Esophagus squamous epithelium (tissue), 5 donors: ENCODE measurements around the gene HIPK2. TPM values are rescaled to one million over a fixed set of nuclear protein-coding genes. Genes with fewer than 3 reads are reported as not detected.

ENCODE experiments used
- DNase-seq: peaks from one replicate; lab custom pipeline; 2025; lab: John Stamatoyannopoulos, UW
- H3K27ac ChIP-seq, 4 donors: fragments of 200-600 bp; sonication (generic); one replicate each; pipeline ENCODE4 v1.5.1; 2016 to 2019; ENCODE audit warnings: mild to moderate bottlenecking in 1 of 4
- H3K27me3 ChIP-seq, 4 donors: fragments of 200-600 bp; sonication (generic); 1 replicate in 3 of 4; 2 replicates in 1 of 4; pipeline versions ENCODE4 v1.5.1 to v1.6.0; 2017 to 2021; ENCODE audit warnings: antibody characterized with exemption in 1 of 4
- H3K36me3 ChIP-seq, 3 donors: fragments of 200-600 bp; sonication (generic); one replicate each; pipeline ENCODE4 v1.5.1; 2016 to 2019
- H3K4me1 ChIP-seq, 3 donors: fragments of 200-600 bp; sonication (generic); one replicate each; pipeline ENCODE4 v1.5.1; 2017 to 2019
- H3K4me3 ChIP-seq, 4 donors: fragments of 200-600 bp; sonication (generic); 1 replicate in 3 of 4; 2 replicates in 1 of 4; pipeline ENCODE4 v1.5.1; 2016 to 2019; ENCODE audit warnings: mild to moderate bottlenecking in 2 of 4, moderate library complexity in 1 of 4
- H3K9me3 ChIP-seq, 3 donors: fragments of 200-600 bp; sonication (generic); one replicate each; pipeline ENCODE4 v1.5.1; 2016 to 2019
- CTCF ChIP-seq, 6 experiments: fragments of 450-650 bp in 4 of 6; fragments of 200-600 bp in 2 of 6; sonication (generic) in 2 of 6; IDR thresholded peaks; one replicate each; pipeline ENCODE4 v1.5.1; 2016 to 2019; ENCODE audit warnings: antibody characterized with exemption in 6 of 6, mild to moderate bottlenecking in 4 of 6, moderate library complexity in 4 of 6
- POLR2A ChIP-seq, 4 donors: fragments of 450-650 bp; IDR thresholded peaks; one replicate each; pipeline ENCODE4 v1.6.1; 2017; ENCODE audit warnings: antibody characterized with exemption in 4 of 4, mild to moderate bottlenecking in 4 of 4, moderate library complexity in 3 of 4
- WGBS, 2 donors: methylation state at CpG; one replicate each; pipeline ENCODE4 v1.1.5; 2018; 5-methylcytosine and 5-hydroxymethylcytosine counted together
- intact Hi-C: fragments of 100-400 bp; cut with DNase I; formaldehyde crosslinking; loops from one replicate; pipeline ENCODE4 v1.15.0; 2022
- total RNA-seq, 4 donors: library from RNA; depleted of rRNA; stranded (reverse); fragments of >200 nt; gene quantifications; one replicate each; pipeline ENCODE4 v1.1.0, GENCODE V29; 2016
- donor health status: DM: yes; HTN: yes; CAD: no.

HIPK2 gene
- total RNA-seq, 4 donors from 2014 or later: 17.8 to 37.9 (median 29.3) TPM

- Histone ChIP-seq H3K36me3 (peaks cover 0 to 25% (median 0%) of the 10 kb centered on the region in 3 donors), H3K27ac (peak overlapping the region in 1 of 4 donors; percentile 12), H3K9me3 (no peaks in the 10 kb centered on the region), H3K27me3 (no peaks in the 10 kb centered on the region), H3K4me3 (no peak overlapping the region), H3K4me1 (peaks cover 0 to 70% (median 15%) of the 10 kb centered on the region in 3 donors)
- TF ChIP-seq POLR2A (IDR thresholded peaks at IDR 0.05) (no peak), CTCF (IDR thresholded peaks at IDR 0.05) (no peak)
- no peak for DNase-seq
- intact Hi-C loops: no loop called here
- 75 to 76% methylated on average over 2 to 5 of the region's 12 CpGs for WGBS, 2 donors
These were observed 127.2 kb downstream of the HIPK2 start for GRCh38 chr7:139650429-139651100.

GRCh38 chr7:139648941-139649425, 128.8 kb downstream of the HIPK2 start:
- peak overlapping the region in 1 of 4 donors; percentile 7 for H3K4me3 ChIP-seq
- intact Hi-C loops: loop anchor here (10.0 kb wide), 1 partner anchor 126 kb away; the partner anchor contains the start of gene HIPK2

GRCh38 chr7:139648391-139648861, 129.4 kb downstream of the HIPK2 start:
- Histone ChIP-seq H3K4me3 (peak overlapping the region in 1 of 4 donors; percentile 7), H3K4me1 (peaks cover 0 to 54% (median 9%) of the 10 kb centered on the region in 3 donors), H3K36me3 (peaks cover 0 to 33% (median 0%) of the 10 kb centered on the region in 3 donors), H3K27ac (peak overlapping the region in 3 of 4 donors; percentile 33 to 58 (median 47)), H3K27me3 (no peaks in the 10 kb centered on the region), H3K9me3 (no peaks in the 10 kb centered on the region)
- TF ChIP-seq POLR2A (IDR thresholded peaks at IDR 0.05) (no peak), CTCF (IDR thresholded peaks at IDR 0.05) (no peak)
- DNase-seq: no peak
- WGBS, 2 donors: 64 to 76% methylated on average over 19 to 20 of the region's 20 CpGs
- intact Hi-C loops: loop anchor here (10.0 kb wide), 1 partner anchor 126 kb away; the partner anchor contains the start of gene HIPK2

More at GRCh38 chr7:139648941-139649425, 128.8 kb downstream of the HIPK2 start:
- no peaks in the 10 kb centered on the region for H3K9me3 ChIP-seq
- WGBS, 2 donors: 57 to 67% methylated on average over 11 to 13 of the region's 14 CpGs
- H3K27me3 ChIP-seq: no peaks in the 10 kb centered on the region
- H3K4me1 ChIP-seq: peaks cover 0 to 55% (median 9%) of the 10 kb centered on the region in 3 donors
- DNase-seq: no peak
- TF ChIP-seq POLR2A (IDR thresholded peaks at IDR 0.05): peak in 1 of 4 donors; percentile 24
- TF ChIP-seq CTCF (IDR thresholded peaks at IDR 0.05): no peak
- peak overlapping the region in 3 of 4 donors; percentile 47 to 72 (median 58) for H3K27ac ChIP-seq
- peaks cover 0 to 30% (median 0%) of the 10 kb centered on the region in 3 donors for H3K36me3 ChIP-seq

GRCh38 chr7:139647814-139648390, 129.9 kb downstream of the HIPK2 start:
- no peak for DNase-seq
- Histone ChIP-seq H3K27me3 (no peaks in the 10 kb centered on the region), H3K27ac (peak overlapping the region in 3 of 4 donors; percentile 33 to 58 (median 47)), H3K9me3 (no peaks in the 10 kb centered on the region), H3K4me1 (peaks cover 0 to 54% (median 9%) of the 10 kb centered on the region in 3 donors), H3K4me3 (no peak overlapping the region), H3K36me3 (peaks cover 0 to 29% (median 0%) of the 10 kb centered on the region in 3 donors)
- intact Hi-C loops: loop anchor here (2.0 to 10.0 kb wide), 2 partner anchors 127 to 355 kb away; partner anchors contain the start of gene HIPK2
- no peak for TF ChIP-seq CTCF (IDR thresholded peaks at IDR 0.05)
- WGBS, 2 donors: 77 to 92% methylated on average over 2 of the region's 2 CpGs
